HCT116 (cell line): ENCODE results near the gene BMP15. TPM values are rescaled to one million over a fixed set of nuclear protein-coding genes. Genes with fewer than 3 reads are reported as not detected.
A peak's percentile ranks its signal among the peaks of the same experiment; 100 is the strongest.

Experiments used
- ATAC-seq: fragments of 200-7000 bp; cut with Tn5 transposase; 2 replicates; pipeline ENCODE4 v1.9.1; 2020; ENCODE audit warnings: mild to moderate bottlenecking, moderate library complexity
- BruUV-seq: library from RNA; stranded (reverse); fragments of 400-500 nt; replicated peaks from 2 replicates; lab custom pipeline; 2021; lab: Mats Ljungman, UMichigan
- CTCF ChIA-PET: fragments of 300-600 bp; sonication (Branson Sonifier 250); formaldehyde crosslinking; loops from one replicate; lab custom pipeline; 2021; ENCODE audit warnings: antibody characterized with exemption; lab: Charles Lee
- POLR2A ChIA-PET: fragments of 300-600, 350-600 bp; sonication (Branson Sonifier 250); formaldehyde crosslinking; loops from one replicate; lab custom pipeline; 2021; ENCODE audit warnings: antibody characterized with exemption; lab: Charles Lee
- RAD21 ChIA-PET, 2 experiments: fragments of 300-600 bp; sonication (Branson Sonifier 250); formaldehyde crosslinking; loops; one replicate each; lab custom pipeline; 2023; ENCODE audit warnings: low total read pairs in 2 of 2; ENCODE audit not compliant: uncharacterized antibody in 2 of 2, unreplicated experiment in 2 of 2, low non-redundant PET in 1 of 2; lab: Charles Lee
- DNase-seq: peaks from one replicate; pipeline ENCODE4 v3.0.0-alpha.2; 2010; ENCODE audit warnings: low read depth, low spot score
- H2AFZ ChIP-seq: fragments of 200-600 bp; shearing (Covaris generic), sonication (generic); 2 replicates; pipeline ENCODE4 v1.6.1; 2017; ENCODE audit warnings: low read depth, mixed run types, mixed read lengths, antibody characterized with exemption, low read length; ENCODE audit not compliant: poor library complexity, severe bottlenecking
- H3K27ac ChIP-seq: 2 replicates; pipeline ENCODE4 v1.5.1; 2012; ENCODE audit warnings: low read depth, low read length
- H3K27me3 ChIP-seq: fragments of 200-600 bp; sonication (generic); 2 replicates; pipeline ENCODE4 v1.6.1; 2016; ENCODE audit warnings: mixed run types, low read length, mixed read lengths; ENCODE audit not compliant: insufficient read depth
- H3K36me3 ChIP-seq, 2 experiments: fragments of 200-500 bp in 1 of 2; fragments of 200-600 bp in 1 of 2; sonication (Bioruptor generic) in 1 of 2; sonication (generic) in 1 of 2; 2 replicates each; pipeline versions ENCODE4 v1.5.1 to v1.6.1; 2014 to 2016; ENCODE audit warnings: low read length in 2 of 2, inconsistent platforms in 1 of 2, mixed read lengths in 1 of 2, mixed run types in 1 of 2; ENCODE audit not compliant: insufficient read depth in 2 of 2, control insufficient read depth in 1 of 2
- H3K4me1 ChIP-seq, 2 experiments: fragments of 200-600 bp in 1 of 2; sonication (generic) in 1 of 2; 2 replicates each; pipeline versions ENCODE4 v1.5.1 to v1.6.1; 2012 to 2017; ENCODE audit warnings: low read length in 2 of 2, inconsistent platforms in 1 of 2, mild to moderate bottlenecking in 1 of 2, mixed read lengths in 1 of 2, mixed run types in 1 of 2, moderate library complexity in 1 of 2; ENCODE audit not compliant: insufficient read depth in 2 of 2, control insufficient read depth in 1 of 2
- H3K4me2 ChIP-seq: fragments of 200-600 bp; sonication (generic); 2 replicates; pipeline ENCODE4 v1.6.1; 2017; ENCODE audit warnings: mixed run types, low read length, mixed read lengths
- H3K4me3 ChIP-seq, 2 experiments: fragments of 200-600 bp in 1 of 2; sonication (generic) in 1 of 2; replicated peaks in 1 of 2; 2 replicates each; pipeline ENCODE4 v1.5.1; 2011 to 2016; ENCODE audit warnings: low read length in 2 of 2, control low read depth in 1 of 2, low read depth in 1 of 2, mild to moderate bottlenecking in 1 of 2, mixed read lengths in 1 of 2, mixed run types in 1 of 2
- H3K79me2 ChIP-seq: fragments of 200-600 bp; sonication (generic); 2 replicates; pipeline ENCODE4 v1.6.1; 2017; ENCODE audit warnings: mild to moderate bottlenecking, mixed run types, low read length, moderate library complexity, mixed read lengths; ENCODE audit not compliant: insufficient read depth
- H3K9ac ChIP-seq: fragments of 200-600 bp; sonication (generic); 2 replicates; pipeline ENCODE4 v1.6.1; 2016; ENCODE audit warnings: low read length, mixed read lengths
- H3K9me2 ChIP-seq: fragments of 200-600 bp; sonication (generic), shearing (Covaris generic); 2 replicates; pipeline ENCODE4 v1.6.1; 2017; ENCODE audit warnings: mixed run types, mild to moderate bottlenecking, moderate library complexity; ENCODE audit not compliant: insufficient read depth
- H3K9me3 ChIP-seq, 2 experiments: fragments of 200-500 bp in 1 of 2; fragments of 200-600 bp in 1 of 2; sonication (Bioruptor generic) in 1 of 2; sonication (generic) in 1 of 2; 2 replicates each; pipeline ENCODE4 v1.6.1; 2014 to 2017; ENCODE audit warnings: low read length in 2 of 2, mixed read lengths in 2 of 2, inconsistent platforms in 1 of 2, low read depth in 1 of 2, mild to moderate bottlenecking in 1 of 2, mixed run types in 1 of 2, moderate library complexity in 1 of 2; ENCODE audit not compliant: control insufficient read depth in 1 of 2, insufficient read depth in 1 of 2
- H4K20me1 ChIP-seq: fragments of 200-600 bp; sonication (generic), shearing (Covaris generic); 2 replicates; pipeline ENCODE4 v1.6.1; 2017; ENCODE audit warnings: mixed run types, mild to moderate bottlenecking, moderate library complexity; ENCODE audit not compliant: insufficient read depth
- CBX3 ChIP-seq: IDR thresholded peaks from 2 replicates; pipeline ENCODE4 v1.6.1; 2012; ENCODE audit warnings: low read depth
- ELF1 ChIP-seq: IDR thresholded peaks from 2 replicates; pipeline ENCODE4 v1.6.1; 2012; ENCODE audit warnings: low read depth, borderline replicate concordance
- FOSL1 ChIP-seq: IDR thresholded peaks from 2 replicates; pipeline ENCODE4 v1.6.1; 2012; ENCODE audit warnings: low read depth
- RAD21 ChIP-seq: IDR thresholded peaks from 2 replicates; pipeline ENCODE4 v1.6.1; 2012; ENCODE audit warnings: low read depth, mild to moderate bottlenecking
- SP1 ChIP-seq: IDR thresholded peaks from 2 replicates; pipeline ENCODE4 v1.6.1; 2012; ENCODE audit warnings: low read depth
- SRF ChIP-seq: IDR thresholded peaks from 2 replicates; pipeline ENCODE4 v1.6.1; 2012; ENCODE audit warnings: low read depth
- ZFX ChIP-seq: fragments of 450-650 bp; IDR thresholded peaks from 2 replicates; pipeline ENCODE4 v1.6.1; 2017
- ZNF274 ChIP-seq: fragments of 200-500 bp; sonication (Bioruptor generic); IDR thresholded peaks from 2 replicates; pipeline ENCODE4 v1.6.1; 2014; ENCODE audit warnings: mild to moderate bottlenecking, low read depth, low read length, inconsistent platforms
- intact Hi-C: fragments of 100-400 bp; cut with micrococcal nuclease; formaldehyde crosslinking; loops from 2 replicates; pipeline ENCODE4 v1.10.0; 2022
- total RNA-seq: library from RNA; stranded (reverse); gene quantifications from one replicate; pipeline ENCODE4 v1.2.1, GENCODE V29; 2021; ENCODE audit not compliant: unreplicated experiment
- TF ChIP-seq, protein P1 (sequence below), 3 experiments: fragments of 200-600 bp in 1 of 3; sonication (generic) in 1 of 3; IDR thresholded peaks in 2 of 3; conservative IDR thresholded peaks in 1 of 3; 2 replicates each; pipeline ENCODE4 v1.5.1; 2012 to 2017; ENCODE audit warnings: low read depth in 2 of 3, low read length in 2 of 3, antibody characterized with exemption in 1 of 3, borderline replicate concordance in 1 of 3, control low read depth in 1 of 3, mild to moderate bottlenecking in 1 of 3, mixed read lengths in 1 of 3, mixed run types in 1 of 3, moderate library complexity in 1 of 3; ENCODE audit not compliant: insufficient read depth in 1 of 3
- TF ChIP-seq, protein P2 (sequence below): IDR thresholded peaks from 2 replicates; pipeline ENCODE4 v1.6.1; 2012

Gene BMP15
- total RNA-seq, 1 experiment from 2014 or later: not detected

DNA sequence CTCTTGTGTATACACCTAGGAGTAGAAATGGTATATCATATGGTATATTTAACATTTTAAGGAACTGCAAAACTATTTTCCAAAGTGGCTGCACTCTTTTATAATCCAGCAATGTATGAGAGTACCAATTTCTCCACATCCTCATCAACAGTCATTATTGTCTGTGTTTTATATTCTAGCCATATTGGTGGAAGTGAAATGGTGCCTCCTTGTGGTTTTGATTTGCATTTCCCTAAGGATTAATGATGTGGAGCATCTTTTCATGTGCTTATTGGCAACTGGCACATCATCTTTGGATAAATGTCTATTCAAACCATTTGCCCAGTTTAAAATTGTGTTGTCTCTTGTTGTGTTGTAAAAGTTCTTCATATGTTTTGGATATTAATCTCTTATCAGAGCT is 9.6 kb downstream of the BMP15 start:
- H3K4me2 ChIP-seq: no peak overlapping the region
- H3K27ac ChIP-seq: no peak overlapping the region
- ChIA-PET RAD21 (no interaction called here), POLR2A (no interaction called here), CTCF (no interaction called here)
- no peaks in the 10 kb centered on the region for H3K9me3 ChIP-seq
- no peaks in the 10 kb centered on the region for H3K4me1 ChIP-seq
- no peak for DNase-seq
- no peaks in the 10 kb centered on the region for H4K20me1 ChIP-seq
- no peaks in the 10 kb centered on the region for H3K9me2 ChIP-seq
- BruUV-seq: no TSS peak
- no peaks in the 10 kb centered on the region for H3K36me3 ChIP-seq
- H3K9ac ChIP-seq: no peak overlapping the region
- no peak overlapping the region for H3K4me3 ChIP-seq
- intact Hi-C loops: loop anchor here (5.0 kb wide), 2 partner anchors 173 to 228 kb away; no protein-coding TSS in a partner anchor
- H3K79me2 ChIP-seq: no peaks in the 10 kb centered on the region
- TF ChIP-seq, protein P1, sequence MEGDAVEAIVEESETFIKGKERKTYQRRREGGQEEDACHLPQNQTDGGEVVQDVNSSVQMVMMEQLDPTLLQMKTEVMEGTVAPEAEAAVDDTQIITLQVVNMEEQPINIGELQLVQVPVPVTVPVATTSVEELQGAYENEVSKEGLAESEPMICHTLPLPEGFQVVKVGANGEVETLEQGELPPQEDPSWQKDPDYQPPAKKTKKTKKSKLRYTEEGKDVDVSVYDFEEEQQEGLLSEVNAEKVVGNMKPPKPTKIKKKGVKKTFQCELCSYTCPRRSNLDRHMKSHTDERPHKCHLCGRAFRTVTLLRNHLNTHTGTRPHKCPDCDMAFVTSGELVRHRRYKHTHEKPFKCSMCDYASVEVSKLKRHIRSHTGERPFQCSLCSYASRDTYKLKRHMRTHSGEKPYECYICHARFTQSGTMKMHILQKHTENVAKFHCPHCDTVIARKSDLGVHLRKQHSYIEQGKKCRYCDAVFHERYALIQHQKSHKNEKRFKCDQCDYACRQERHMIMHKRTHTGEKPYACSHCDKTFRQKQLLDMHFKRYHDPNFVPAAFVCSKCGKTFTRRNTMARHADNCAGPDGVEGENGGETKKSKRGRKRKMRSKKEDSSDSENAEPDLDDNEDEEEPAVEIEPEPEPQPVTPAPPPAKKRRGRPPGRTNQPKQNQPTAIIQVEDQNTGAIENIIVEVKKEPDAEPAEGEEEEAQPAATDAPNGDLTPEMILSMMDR (IDR thresholded peaks at IDR 0.05 in 2 of 3, conservative IDR thresholded peaks at IDR 0.05 in 1 of 3; ENCODE audit: borderline replicate concordance in 1 of 3, insufficient read depth in 1 of 3, low read depth in 2 of 3, low read length in 2 of 3): peak; percentile 5 to 39 (median 31); a peak in 3 of 6 replicates
- TF ChIP-seq ZFX (no peak), ZNF274 (no peak), CBX3 (no peak), RAD21 (peak; percentile 43; the same call in 1 of the 2 replicates), SRF (no peak)
- TF ChIP-seq, protein P2, sequence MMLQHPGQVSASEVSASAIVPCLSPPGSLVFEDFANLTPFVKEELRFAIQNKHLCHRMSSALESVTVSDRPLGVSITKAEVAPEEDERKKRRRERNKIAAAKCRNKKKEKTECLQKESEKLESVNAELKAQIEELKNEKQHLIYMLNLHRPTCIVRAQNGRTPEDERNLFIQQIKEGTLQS: no peak
- no peak overlapping the region for H2AFZ ChIP-seq
- ATAC-seq: no peak
- H3K27me3 ChIP-seq: no peaks in the 10 kb centered on the region; the same call in 1 of the 2 replicates

- ChIA-PET RAD21 (no interaction called here), POLR2A (no interaction called here)
- no peaks in the 10 kb centered on the region for H3K9me3 ChIP-seq
- H3K4me2 ChIP-seq: no peak overlapping the region
- TF ChIP-seq ZFX (no peak), SP1 (no peak), ZNF274 (no peak), ELF1 (no peak), FOSL1 (no peak)
- TF ChIP-seq, all 23 proteins: peak for 0
- Histone ChIP-seq H4K20me1 (no peaks in the 10 kb centered on the region), H3K27ac (no peak overlapping the region), H3K4me1 (no peaks in the 10 kb centered on the region), H3K9ac (no peak overlapping the region), H3K9me2 (no peaks in the 10 kb centered on the region), H3K36me3 (no peaks in the 10 kb centered on the region), H3K27me3 (no peaks in the 10 kb centered on the region), H3K79me2 (no peaks in the 10 kb centered on the region), H3K4me3 (no peak overlapping the region), H2AFZ (no peak overlapping the region)
- ATAC-seq (no peak), DNase-seq (no peak)
- intact Hi-C loops: no loop called here
- CTCF ChIA-PET: no interaction called here
- no TSS peak for BruUV-seq
Measured at GRCh38 chrX:50927127-50927526, 16.6 kb downstream of the BMP15 start.
